SKM-1 (cell line): ENCODE measurements around the gene F5.

Experiments used
- DNase-seq: peaks from one replicate; lab custom pipeline; 2025; ENCODE audit not compliant: unreplicated experiment; lab: John Stamatoyannopoulos, UW

Gene F5

DNA sequence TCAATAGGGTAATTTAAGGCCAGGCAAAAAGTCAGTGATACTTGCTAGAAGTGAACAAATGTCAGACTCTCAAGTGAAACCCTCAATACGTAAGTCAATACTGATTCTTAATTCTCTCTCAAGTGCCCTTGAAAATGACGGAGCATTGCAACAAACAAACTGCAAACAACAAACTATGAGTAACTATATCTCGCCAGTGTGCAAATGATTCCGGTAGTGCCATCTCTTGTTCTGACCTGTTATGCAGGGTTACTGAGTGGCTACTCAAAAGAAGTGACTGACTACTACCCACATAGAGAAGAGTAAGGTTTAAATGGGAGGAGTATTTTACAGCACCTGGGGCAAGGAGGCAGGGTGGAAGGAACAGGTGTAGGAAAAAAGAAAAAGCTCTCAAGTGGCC lies 102.2 kb downstream of the F5 start:
- no peak for DNase-seq

DNA sequence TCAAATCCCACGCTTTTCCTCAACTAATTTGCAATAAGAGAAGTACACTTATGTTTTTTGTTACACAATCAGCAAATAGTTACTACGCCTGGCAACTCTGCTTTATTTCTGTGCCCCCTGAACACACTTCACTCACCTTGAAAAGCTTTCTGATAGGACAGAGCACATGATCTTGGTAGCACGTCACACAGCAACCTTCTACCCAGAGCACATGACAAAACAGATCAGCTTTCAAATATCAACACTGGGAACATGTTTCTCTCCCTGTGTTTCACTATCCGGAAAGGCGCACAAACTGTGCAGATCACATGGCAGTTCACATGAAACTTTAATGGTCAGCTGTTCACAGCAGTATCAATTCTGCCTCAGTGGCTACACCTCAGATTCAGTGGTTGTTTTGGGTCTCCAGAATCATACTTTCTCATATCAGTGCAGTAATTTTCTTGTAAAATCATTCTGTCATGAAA lies 102.7 kb downstream of the F5 start:
- DNase-seq: no peak

DNA sequence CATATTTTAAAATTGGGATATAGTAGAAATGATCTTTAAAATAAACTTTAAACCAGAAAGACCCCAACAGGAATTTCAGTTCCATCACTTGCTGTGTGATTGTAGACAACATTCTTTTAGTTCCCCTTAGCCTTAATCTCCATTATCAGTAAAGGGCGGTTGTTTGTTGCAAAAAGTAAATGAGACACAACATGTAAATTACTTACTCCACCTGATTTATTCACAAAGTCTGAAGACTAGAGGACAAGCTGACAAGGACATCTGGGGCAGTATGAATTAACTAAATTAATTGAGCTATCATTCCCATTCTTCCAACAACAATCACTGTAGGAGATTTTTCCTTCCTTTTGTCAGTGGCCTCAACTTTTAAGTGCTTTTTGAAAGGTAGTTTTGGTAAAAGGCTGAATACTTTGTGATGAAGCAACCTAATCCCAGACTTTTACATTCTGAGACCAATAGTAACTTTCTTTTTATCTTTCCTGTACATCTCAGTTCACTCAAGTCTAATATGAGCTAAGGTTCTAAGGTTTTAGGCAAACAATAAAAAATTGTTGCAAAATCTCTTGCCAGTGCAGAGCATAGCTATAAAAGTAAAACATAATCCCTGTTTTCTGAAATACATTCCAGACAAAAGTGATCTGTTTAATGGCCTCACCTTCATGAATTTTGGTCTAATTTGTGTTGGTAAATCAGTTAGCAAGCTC lies 106.8 kb downstream of the F5 start:
- no peak for DNase-seq

DNA sequence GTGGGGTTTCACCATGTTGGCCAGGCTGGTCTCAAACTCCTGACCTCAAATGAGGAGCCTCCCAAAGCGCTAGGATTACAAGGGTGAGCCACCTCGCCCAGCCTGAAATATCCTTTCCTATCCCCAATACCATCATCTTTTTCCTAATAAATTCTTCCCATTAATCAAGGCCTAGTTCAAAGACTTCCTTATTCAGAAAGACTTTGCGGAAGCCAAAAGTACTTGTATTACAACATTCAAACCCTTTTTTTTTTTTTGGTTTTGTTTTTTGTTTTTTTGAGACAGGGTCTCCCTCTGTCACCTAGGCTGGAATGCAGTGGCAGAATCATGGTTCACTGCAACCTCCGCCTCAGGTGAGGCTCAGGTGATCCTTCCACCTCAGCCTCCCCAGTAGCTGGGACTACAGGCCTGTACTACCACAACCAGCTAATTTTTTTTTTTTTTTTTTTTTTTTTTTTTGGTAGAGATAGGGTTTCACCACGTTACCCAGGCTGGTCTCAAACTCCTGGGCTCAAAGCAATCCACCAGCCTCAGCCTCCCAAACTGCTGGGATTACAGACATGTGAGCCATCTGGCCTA lies 108.1 kb downstream of the F5 start:
- DNase-seq: no peak

DNA sequence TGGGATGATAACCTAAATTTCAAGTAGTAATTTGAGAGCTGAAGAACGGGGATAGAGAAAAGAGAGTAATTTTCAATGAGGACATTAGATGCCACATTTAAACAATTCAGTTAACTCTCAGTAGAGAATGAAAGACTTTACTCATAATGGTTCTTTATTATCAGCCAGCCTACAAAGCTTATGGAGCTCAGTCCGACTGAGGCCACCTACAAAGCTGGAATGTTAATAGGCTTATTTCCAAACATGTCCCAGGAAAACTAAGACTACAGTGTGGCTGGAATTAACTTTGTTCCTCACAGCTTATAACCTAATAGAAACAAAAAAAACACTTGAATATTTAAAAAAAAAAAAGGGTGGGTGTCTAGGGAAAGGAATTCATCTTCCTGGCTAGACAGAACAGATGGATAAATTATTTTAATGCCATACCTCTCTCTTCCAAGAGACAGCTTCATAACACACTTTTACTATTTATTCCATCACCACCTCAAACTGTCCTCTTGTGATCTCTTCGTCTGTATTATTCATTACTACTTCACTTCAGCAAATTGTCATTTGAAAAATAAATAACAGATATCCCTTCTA lies 110.4 kb downstream of the F5 start:
- DNase-seq: no peak

DNA sequence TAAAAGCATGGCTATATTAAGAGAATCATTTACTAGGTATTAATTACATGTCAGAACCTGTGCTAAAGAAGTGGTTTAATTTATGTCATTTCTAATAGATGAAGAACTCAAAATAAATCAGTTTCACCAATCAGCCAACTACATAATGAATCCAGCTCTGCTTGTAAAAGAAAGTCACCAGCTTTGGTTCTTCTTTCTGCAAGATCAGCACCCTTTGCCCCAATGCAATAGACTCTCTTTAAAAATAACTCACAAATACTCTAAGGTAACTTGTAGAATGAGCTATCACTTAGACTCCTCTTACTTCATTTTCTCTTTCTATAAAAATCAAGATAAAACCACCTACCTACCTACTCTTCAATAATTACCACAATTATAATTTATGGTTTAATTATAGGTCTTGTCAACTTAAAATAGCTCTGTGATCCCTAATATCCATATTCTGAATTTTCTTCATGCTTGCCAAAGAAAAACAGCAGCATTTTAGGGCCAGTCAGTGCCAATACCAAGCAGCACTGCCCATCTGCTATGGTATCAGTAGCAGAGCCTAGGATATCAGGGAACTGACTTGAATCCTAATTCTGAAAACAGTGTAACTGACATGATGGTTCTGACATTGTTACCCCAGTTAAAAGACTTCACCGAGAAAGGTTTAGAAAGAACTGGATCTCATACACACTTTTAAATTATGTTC lies 111.8 kb downstream of the F5 start:
- DNase-seq: no peak

DNA sequence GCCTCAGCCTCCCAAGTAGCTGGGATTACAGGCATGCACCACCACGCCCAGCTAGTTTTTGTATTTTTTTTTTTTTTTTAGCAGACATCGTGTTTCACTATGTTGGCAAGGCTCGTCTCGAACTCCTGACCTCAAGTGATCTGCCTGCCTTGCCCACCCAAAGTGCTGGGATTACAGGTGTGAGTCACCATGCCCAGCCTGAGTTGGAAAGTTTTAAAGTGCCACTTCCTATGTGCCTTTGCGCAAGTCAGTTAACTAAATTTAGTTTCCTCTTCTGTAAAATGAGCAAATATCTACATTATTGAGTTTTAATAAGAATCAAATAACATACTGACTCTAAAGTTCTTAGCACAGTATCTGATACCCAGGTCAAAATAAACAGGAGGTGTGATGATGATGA lies 112.9 kb downstream of the F5 start:
- DNase-seq: no peak

DNA sequence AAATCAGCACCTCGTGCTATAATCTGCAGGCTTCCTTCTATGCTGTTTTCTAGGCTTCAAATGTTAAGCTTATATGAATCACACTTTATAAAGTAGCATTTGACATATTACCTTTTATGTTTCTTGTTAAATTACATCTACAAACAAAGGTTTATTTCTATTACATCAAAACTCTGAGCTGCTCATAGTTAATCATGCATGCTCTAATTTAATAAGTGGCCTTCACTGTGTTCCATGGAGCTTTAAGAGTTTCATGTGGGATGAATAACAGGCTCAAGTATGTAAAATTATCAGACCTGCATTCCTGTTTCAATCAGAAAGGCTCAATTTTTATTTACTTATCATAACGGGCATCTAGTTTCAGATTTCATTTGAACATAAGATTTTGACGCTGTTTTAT lies 113.5 kb downstream of the F5 start:
- no peak for DNase-seq

DNA sequence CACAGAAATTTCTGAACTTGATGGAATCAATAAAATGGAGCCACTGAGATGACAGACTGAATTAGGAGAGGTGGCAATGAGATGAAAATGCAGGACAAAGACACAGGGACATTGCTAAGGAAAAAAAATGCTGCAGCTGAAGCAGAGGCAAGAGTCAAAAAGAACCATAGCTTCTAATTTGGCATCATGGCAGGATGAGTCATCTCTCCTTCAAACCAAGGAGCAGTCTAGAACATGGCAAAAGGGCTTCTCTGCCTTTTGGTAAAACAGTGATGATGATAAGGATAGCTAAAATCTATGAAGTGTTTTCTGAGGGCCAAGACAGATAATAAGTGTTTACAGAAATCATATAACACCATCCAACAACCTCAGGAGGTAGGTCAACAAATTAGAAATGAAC lies 117.3 kb downstream of the F5 start:
- no peak for DNase-seq

DNA sequence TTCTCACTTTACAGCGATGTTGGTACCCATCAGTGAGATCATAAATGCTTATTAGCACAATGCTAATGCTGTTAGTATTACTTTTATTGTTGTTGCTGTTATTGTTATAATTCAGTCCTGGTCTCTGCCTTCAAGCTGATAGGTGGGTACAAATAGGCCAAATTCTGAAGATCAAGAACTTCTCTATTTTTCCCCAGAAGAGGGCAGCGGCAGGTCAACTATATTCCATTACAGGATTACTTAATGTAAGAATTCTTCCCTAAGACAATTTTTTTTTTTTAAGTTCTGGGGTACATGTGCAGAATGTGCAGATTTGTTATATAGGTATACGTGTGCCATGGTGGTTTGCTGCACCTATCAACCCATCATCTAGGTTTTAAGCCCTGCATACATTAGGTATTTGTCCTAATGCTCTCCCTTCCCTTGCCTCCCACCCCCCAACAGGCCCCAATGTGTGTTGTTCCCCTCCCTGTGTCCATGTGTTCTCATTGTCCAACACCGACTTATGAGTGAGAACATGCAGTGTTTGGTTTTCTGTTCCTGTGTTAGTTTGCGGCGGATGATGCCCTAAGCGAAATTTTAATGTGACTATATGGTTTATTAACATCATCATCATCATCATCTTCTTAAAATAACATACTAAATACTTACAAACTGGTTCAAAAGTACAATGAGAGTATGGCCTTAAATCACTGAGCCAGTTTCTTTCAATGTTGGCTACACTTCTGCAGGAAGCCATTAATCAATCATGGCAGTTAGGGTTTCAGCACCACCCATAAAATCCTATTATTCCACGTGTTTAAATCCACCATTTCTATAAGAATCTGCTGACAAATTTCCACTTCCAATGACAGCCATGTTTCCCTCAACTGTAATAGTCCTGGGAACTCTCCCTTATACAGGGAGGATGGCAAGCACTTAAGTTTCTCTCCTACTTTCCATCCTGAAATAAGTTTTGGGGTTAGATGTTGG lies 119.7 kb downstream of the F5 start:
- DNase-seq: no peak

DNA sequence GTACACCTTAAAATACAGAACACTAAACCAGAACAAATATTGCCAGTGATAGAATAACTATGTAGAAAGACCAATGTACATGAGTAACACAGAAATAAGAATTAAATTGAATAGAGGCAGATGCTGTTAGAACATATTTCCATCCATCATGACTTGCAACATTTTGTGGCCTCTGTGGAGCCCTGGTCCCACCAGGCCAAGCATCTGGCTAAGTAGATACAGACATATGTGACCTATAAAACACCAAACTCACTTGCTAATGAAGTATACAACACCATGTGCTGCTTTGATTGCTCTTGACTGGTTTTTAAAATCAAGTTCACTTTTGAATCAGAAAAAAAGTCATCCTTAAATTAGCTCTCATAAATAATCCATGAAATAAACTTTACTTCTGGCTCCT lies 121.0 kb downstream of the F5 start:
- DNase-seq: no peak
